Stimulated activated CD8-positive, alpha-beta memory T cell treated with anti-CD3 and anti-CD28 coated beads, Interleukin-7, amount 100 ng/mL, for 1 hour (primary cell): ENCODE data around the gene TBCD.

ENCODE experiments used
- DNase-seq, 2 donors: peaks; one replicate each; pipeline ENCODE4 v3.0.0-alpha.2; 2020; ENCODE audit warnings: low read depth in 2 of 2

Gene TBCD

DNA sequence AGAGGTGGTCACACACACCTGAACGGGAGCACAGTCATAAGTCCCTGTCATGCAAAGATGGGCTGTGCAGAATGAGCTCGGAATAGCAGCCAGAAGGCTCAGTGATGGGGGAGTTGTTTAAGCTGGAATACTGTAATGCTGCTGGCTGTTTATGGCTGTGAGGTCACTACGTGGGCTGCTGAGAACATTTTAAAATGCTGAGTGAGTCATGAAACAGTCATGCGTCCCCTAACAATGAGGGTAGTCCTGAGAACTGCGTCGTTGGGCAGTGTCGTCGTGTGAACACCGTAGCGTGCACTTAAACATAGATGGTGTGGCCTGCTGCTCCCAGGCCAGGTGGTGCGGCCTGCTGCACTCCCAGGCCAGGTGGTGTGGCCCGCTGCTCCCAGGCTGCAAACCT lies 39.7 kb downstream of the TBCD start:
- no peak for DNase-seq

- no peak for DNase-seq
These were observed 42.2 kb downstream of the TBCD start for GRCh38 chr17:82793974-82794630.

- DNase-seq = no peak
These were observed 43.1 kb downstream of the TBCD start for GRCh38 chr17:82794781-82795482.

GRCh38 chr17:82795615-82796014 lies 43.8 kb downstream of the TBCD start:
- no peak for DNase-seq

- no peak for DNase-seq
These were observed 45.2 kb downstream of the TBCD start for GRCh38 chr17:82797061-82797460.

DNA sequence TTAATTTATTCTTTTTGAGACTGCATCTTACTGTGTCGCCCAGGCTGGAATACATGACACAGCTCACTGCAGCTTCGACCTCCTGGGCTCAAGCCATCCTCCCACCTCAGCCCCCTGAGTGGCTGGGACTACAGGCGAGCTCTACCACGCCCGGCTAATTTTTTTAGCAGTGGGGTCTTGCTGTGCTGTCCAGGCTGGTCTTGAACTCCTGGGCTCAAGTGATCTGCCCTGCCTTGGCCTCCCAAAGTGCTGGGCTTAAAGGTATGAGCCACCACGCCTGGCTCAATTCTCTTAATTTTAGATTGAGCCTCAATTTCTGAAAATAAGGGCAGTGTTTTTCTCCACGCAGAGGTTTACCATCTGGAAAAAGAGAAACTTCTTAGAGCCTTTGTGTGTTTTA lies 46.9 kb downstream of the TBCD start:
- DNase-seq = no peak

DNA sequence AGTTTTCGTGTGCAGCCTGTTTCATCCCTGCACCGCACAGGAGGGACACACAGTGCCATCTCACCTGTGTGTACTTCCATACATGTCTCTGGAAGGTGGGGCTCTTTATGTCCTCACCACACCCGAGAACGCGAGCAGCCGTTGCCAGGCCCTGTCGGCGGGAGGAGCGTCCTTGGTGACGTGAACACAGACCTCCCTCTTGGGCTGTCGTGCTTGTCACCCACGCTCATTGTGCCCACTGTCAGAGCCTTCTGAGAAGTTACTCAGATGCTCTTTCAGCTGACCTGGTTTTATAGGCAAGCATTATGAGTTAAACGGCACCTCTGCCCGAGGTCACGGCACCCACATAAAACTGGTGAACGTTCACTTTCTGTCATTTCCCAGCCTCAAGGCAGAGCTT lies 47.7 kb downstream of the TBCD start:
- DNase-seq = no peak

GRCh38 chr17:82800885-82801284 lies 49.0 kb downstream of the TBCD start:
- no peak for DNase-seq

- no peak for DNase-seq
These were observed 49.6 kb downstream of the TBCD start for GRCh38 chr17:82801377-82801970.

- DNase-seq = no peak
These were observed 50.4 kb downstream of the TBCD start for GRCh38 chr17:82802075-82802780.

DNA sequence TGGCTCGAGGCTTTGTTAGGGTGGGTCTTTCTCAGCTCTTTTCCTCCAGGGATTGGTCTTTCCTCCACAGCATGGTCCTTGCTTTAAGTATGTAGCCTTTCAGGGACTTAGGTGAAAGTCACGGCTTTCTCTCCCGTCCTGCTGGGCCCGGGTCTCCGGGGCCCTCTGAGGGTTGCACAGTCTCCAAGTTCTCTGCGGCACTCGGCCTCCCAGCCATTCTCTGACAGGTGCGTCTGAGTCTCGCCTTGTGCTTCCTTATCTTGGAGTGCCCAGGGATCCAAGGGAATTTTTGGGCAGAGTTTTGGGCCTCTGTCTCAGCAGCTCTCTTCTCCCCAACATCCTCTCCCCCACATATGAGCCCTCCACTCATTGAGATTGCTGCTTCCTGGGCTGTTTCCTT lies 51.3 kb downstream of the TBCD start:
- DNase-seq = no peak

DNA sequence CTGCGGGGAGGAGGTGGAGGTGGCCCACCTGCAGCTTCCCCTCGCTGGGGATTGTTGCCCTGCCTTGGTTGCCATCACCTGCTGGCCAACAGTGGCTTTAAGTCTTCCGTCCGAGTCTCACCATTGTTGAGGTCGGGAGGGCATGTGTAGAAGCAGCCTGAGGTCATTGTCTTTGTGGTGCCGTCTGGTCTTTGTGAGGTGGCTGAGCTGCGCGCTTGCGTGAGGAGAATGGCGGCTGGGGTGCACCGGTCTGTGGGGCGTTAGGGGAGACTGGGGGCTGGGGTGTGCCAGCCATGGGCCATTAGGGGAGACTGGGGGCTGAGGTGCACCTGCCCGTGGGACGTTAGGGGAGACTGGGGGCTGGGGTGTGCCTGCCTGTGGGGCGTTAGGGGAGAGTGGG lies 51.7 kb downstream of the TBCD start:
- DNase-seq = no peak

GRCh38 chr17:82804442-82805191 lies 52.8 kb downstream of the TBCD start:
- DNase-seq = no peak

DNA sequence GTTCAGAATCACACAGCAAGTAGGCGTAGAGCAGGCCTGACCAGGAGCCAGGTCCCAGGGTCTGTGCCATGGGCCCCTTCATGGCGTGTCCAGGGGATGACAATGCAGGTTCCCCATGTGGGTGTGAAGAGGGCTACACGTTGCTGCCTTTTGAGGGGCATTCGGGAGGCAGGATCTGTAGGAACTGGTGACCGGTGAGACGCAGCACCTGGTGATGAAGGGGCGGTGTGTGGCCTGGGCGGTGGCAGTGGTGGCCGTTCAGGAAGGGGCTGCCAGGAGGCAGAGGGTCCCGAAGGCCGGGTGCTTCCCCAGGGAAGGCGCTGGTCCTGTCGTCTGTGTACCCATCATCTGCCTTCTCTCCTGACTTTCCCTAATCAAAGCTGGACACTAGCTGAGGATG lies 53.4 kb downstream of the TBCD start:
- DNase-seq = no peak

DNA sequence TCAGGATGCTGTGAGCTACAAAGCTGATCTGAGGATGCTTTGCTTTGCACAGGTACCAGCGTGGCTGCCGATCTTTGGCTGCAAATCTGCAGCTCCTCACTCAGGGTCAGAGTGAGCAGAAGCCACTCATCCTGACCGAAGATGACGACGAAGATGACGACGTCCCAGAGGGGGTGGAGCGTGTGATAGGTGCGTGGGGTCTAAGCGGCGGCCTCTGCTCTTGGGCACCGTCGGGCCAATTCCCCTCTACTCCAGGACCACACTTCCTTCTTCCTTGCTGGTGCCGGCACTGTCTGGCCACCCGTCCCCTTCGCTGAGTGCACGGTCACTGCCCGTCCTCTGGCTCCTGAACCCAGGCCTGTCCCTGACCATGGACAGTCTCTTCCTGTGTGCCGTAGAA lies 54.0 kb downstream of the TBCD start:
- no peak for DNase-seq

- no peak for DNase-seq
These were observed 54.8 kb downstream of the TBCD start for GRCh38 chr17:82806645-82807044.

- no peak for DNase-seq
These were observed 55.2 kb downstream of the TBCD start for GRCh38 chr17:82807101-82807500.

DNA sequence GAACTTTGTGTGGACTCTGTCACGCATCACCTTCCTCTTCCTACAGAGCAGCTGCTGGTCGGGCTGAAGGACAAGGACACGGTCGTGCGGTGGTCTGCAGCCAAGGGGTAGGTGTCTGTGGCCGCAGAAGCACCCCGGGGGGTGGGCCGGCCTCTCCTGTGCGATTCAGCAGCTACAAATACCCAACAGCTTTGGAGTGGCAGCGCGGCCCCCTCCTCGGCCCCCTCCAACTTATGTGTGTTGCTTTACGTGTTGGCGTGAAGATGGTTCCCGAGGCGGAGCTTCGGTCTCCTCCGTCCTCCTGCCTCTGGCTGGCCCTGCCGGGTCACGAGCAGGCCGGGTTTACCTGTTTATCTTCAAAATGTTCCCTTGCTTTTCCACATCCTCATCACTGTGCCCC lies 55.7 kb downstream of the TBCD start:
- no peak for DNase-seq

DNA sequence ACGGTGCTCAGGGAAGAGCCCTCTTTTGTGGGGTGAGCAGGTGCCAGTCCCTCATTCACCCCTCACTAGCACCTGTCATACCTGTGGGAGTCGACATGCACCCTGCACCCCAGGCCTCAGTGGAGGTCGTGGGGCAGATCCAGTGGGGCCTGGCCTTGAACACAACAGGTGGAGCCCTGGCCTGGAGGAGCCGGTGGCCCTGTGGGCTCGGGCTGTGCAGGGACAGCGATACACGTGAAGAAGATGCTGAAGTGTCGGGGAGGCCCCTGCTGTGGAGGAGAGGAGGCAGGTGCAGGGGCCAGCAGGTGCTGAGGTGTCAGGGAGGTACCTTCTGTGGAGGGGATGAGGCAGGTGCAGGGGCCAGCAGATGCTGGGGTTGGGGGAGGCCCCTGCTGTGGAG lies 56.1 kb downstream of the TBCD start:
- DNase-seq = no peak

DNA sequence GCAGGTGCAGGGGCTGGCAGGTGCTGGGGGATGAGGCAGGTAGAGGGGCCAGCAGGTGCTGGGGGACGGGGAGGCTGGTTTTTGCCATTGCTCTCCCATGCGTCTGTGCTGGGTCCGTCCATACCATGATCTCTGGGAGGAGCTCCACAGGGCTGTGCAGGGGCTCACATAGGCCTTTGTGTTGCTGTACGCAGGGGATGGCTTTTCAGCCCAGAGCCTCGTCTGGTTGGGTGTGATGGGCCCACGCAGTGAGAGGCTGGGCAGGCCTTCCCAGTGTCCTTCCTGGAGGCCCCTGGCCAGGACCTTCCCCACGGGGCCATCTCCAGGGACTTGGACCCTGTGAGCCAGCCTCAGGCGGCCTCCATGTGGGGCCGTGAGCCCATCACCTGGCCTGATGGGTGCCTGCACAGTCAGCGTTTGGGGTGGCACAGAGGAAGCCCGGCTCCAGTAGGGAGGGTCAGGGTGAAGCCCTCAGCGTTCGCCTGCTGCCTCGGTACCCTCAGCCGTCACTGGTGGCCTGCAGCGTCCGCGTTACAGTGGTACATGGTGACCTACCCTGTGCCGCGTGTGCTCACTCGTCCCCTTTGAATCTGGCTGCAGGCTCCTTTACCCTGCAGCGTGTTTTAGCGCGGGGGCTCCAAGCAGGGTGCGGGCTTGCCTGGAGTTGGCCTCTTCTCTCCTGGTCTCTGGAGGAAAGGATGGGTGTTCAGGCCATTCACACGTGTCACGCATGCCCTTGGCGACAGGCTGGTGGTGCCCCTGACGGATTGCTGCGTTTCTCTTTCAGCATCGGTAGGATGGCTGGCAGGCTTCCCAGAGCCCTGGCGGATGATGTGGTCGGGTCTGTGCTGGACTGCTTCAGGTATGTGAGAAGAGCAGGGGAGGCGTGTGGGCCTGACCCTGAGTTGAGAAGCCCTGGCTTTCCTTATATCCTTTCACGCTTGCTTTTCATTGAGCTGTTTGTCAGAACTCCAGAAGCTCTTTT lies 57.3 kb downstream of the TBCD start:
- no peak for DNase-seq
